HG02610 (cell line): ENCODE measurements around the gene G6PC3.
"Not testable (repeated sequence)": the region's sequence is repeated elsewhere in the genome, so short reads cannot be mapped to it uniquely, and the experiment has no call there.

Source experiments
- ATAC-seq: cut with Tn5 transposase; IDR thresholded peaks from one replicate; pipeline ENCODE4 v1.9.1; 2021; ENCODE audit warnings: mild to moderate bottlenecking, moderate library complexity; ENCODE audit not compliant: unreplicated experiment

Gene G6PC3

GRCh38 chr17:44082256-44082927 is 11.9 kb downstream of the G6PC3 start:
- no peak for ATAC-seq

- ATAC-seq: no peak
Observed at GRCh38 chr17:44083250-44083849, 12.8 kb downstream of the G6PC3 start.

GRCh38 chr17:44084131-44084538 is 13.6 kb downstream of the G6PC3 start:
- no peak for ATAC-seq

GRCh38 chr17:44084921-44085320 is 14.4 kb downstream of the G6PC3 start:
- ATAC-seq: no peak

GRCh38 chr17:44085908-44086307 is 15.4 kb downstream of the G6PC3 start:
- no peak for ATAC-seq

GRCh38 chr17:44086364-44087311 is 16.1 kb downstream of the G6PC3 start:
- no peak for ATAC-seq

GRCh38 chr17:44087319-44087718 is 16.8 kb downstream of the G6PC3 start:
- ATAC-seq: no peak

GRCh38 chr17:44088254-44088653 is 17.7 kb downstream of the G6PC3 start:
- no peak for ATAC-seq

GRCh38 chr17:44091200-44091997 is 20.9 kb downstream of the G6PC3 start:
- no peak for ATAC-seq

- ATAC-seq: no peak
Observed at GRCh38 chr17:44092051-44092450, 21.5 kb downstream of the G6PC3 start.

- ATAC-seq: no peak
Observed at GRCh38 chr17:44093231-44093900, 22.8 kb downstream of the G6PC3 start.

GRCh38 chr17:44094701-44095387 is 24.3 kb downstream of the G6PC3 start:
- no peak for ATAC-seq

- no peak for ATAC-seq
Observed at GRCh38 chr17:44095388-44095646, 24.8 kb downstream of the G6PC3 start.

- no peak for ATAC-seq
Observed at GRCh38 chr17:44095647-44096496, 25.3 kb downstream of the G6PC3 start.

GRCh38 chr17:44097110-44097958 is 26.8 kb downstream of the G6PC3 start:
- ATAC-seq: no peak

- not testable (repeated sequence) for ATAC-seq
Observed at GRCh38 chr17:44101858-44102257, 31.3 kb downstream of the G6PC3 start.

GRCh38 chr17:44102849-44103622 is 32.5 kb downstream of the G6PC3 start:
- ATAC-seq: no peak
